A673 (cell line): ENCODE data around the gene ARHGAP12. TPM values are rescaled to one million over a fixed set of nuclear protein-coding genes. Genes with fewer than 3 reads are reported as not detected.

Experiments used
- BruUV-seq: library from RNA; stranded (reverse); fragments of 400-500 nt; replicated peaks from 2 replicates; lab custom pipeline; 2021; lab: Mats Ljungman, UMichigan
- CTCF ChIA-PET: fragments of 300-600 bp; sonication (Branson Sonifier 250); formaldehyde crosslinking; loops from one replicate; lab custom pipeline; 2022; ENCODE audit warnings: antibody characterized with exemption; lab: Charles Lee
- POLR2A ChIA-PET: fragments of 300-600 bp; sonication (Branson Sonifier 250); formaldehyde crosslinking; loops from one replicate; lab custom pipeline; 2022; ENCODE audit warnings: antibody characterized with exemption; ENCODE audit not compliant: low non-redundant PET; lab: Charles Lee
- DNase-seq: peaks from one replicate; pipeline ENCODE4 v3.0.0-alpha.2; 2015; ENCODE audit warnings: low spot score
- H3K27ac ChIP-seq: fragments of 200-600 bp; sonication (generic); 2 replicates; pipeline ENCODE4 v1.5.1; 2016; ENCODE audit warnings: mixed run types, low read depth, mild to moderate bottlenecking, mixed read lengths, antibody characterized with exemption, low read length; ENCODE audit not compliant: poor library complexity, severe bottlenecking
- H3K27me3 ChIP-seq: fragments of 200-600 bp; sonication (generic); replicated peaks from 2 replicates; pipeline ENCODE4 v1.6.1; 2017; ENCODE audit warnings: mixed run types, low read depth, mild to moderate bottlenecking, mixed read lengths, antibody characterized with exemption, low read length; ENCODE audit not compliant: insufficient read depth, poor library complexity
- H3K36me3 ChIP-seq: fragments of 200-600 bp; sonication (generic); 2 replicates; pipeline ENCODE4 v1.6.1; 2016; ENCODE audit warnings: mixed run types, mild to moderate bottlenecking, mixed read lengths, antibody characterized with exemption, low read length; ENCODE audit not compliant: insufficient read depth, poor library complexity, severe bottlenecking
- H3K4me1 ChIP-seq: fragments of 200-600 bp; sonication (generic); 2 replicates; pipeline ENCODE4 v1.6.1; 2017; ENCODE audit warnings: mixed run types, mild to moderate bottlenecking, mixed read lengths, antibody characterized with exemption, low read length; ENCODE audit not compliant: insufficient read depth, poor library complexity, severe bottlenecking
- H3K4me3 ChIP-seq: fragments of 200-600 bp; sonication (generic); 2 replicates; pipeline ENCODE4 v1.5.1; 2016; ENCODE audit warnings: low read depth, mixed run types, mild to moderate bottlenecking, mixed read lengths, low read length; ENCODE audit not compliant: poor library complexity, severe bottlenecking
- H3K9me3 ChIP-seq: fragments of 200-600 bp; sonication (generic); 2 replicates; pipeline ENCODE4 v1.6.1; 2016; ENCODE audit warnings: mixed run types, low read depth, mild to moderate bottlenecking, mixed read lengths, antibody characterized with exemption, low read length; ENCODE audit not compliant: poor library complexity, severe bottlenecking
- CTCF ChIP-seq: fragments of 300-800, 200-600 bp; sonication (generic); conservative IDR thresholded peaks from 2 replicates; pipeline ENCODE4 v1.5.1; 2017; ENCODE audit warnings: low read depth, mild to moderate bottlenecking, antibody characterized with exemption, low read length, moderate library complexity, mixed read lengths
- EZH2 ChIP-seq: fragments of 200-600 bp; sonication (generic); IDR thresholded peaks from 2 replicates; pipeline ENCODE4 v1.6.1; 2017; ENCODE audit warnings: borderline replicate concordance, low read depth, mild to moderate bottlenecking, mixed read lengths, antibody characterized with exemption, low read length; ENCODE audit not compliant: poor library complexity, severe bottlenecking
- intact Hi-C: fragments of 100-400 bp; cut with micrococcal nuclease; formaldehyde crosslinking; loops from one replicate; pipeline ENCODE4 v1.10.0; 2022; ENCODE audit not compliant: unreplicated experiment
- total RNA-seq: library from RNA; stranded (reverse); gene quantifications from 2 replicates; pipeline ENCODE4 v1.2.3, GENCODE V29; 2021

Gene ARHGAP12
- total RNA-seq, 1 experiment from 2014 or later: 30.0 TPM

GRCh38 chr10:31914370-31914769 lies 14.3 kb downstream of the ARHGAP12 start:
- no peak overlapping the region for H3K4me3 ChIP-seq
- ChIA-PET POLR2A (no interaction called here), CTCF (no interaction called here)
- H3K4me1 ChIP-seq: peaks cover 18% of the 10 kb centered on the region
- H3K27me3 ChIP-seq: no peaks in the 10 kb centered on the region
- BruUV-seq: no TSS peak
- H3K27ac ChIP-seq: no peak overlapping the region
- H3K36me3 ChIP-seq: no peaks in the 10 kb centered on the region
- intact Hi-C loops: no loop called here
- H3K9me3 ChIP-seq: no peaks in the 10 kb centered on the region
- DNase-seq: no peak
- TF ChIP-seq CTCF (no peak), EZH2 (no peak)

GRCh38 chr10:31912898-31913850 lies 15.5 kb downstream of the ARHGAP12 start:
- intact Hi-C loops: no loop called here
- H3K4me1 ChIP-seq: peaks cover 18% of the 10 kb centered on the region
- H3K36me3 ChIP-seq: peaks cover 4% of the 10 kb centered on the region
- BruUV-seq: no TSS peak
- POLR2A ChIA-PET: no interaction called here
- H3K27me3 ChIP-seq: no peaks in the 10 kb centered on the region
- DNase-seq: peak; percentile 24
- CTCF ChIA-PET: no interaction called here
- H3K9me3 ChIP-seq: no peaks in the 10 kb centered on the region
- H3K27ac ChIP-seq: no peak overlapping the region
- TF ChIP-seq EZH2 (no peak), CTCF (no peak)
- H3K4me3 ChIP-seq: no peak overlapping the region

- peaks cover 11% of the 10 kb centered on the region for H3K36me3 ChIP-seq
- DNase-seq: no peak
- H3K9me3 ChIP-seq: no peaks in the 10 kb centered on the region
- H3K4me1 ChIP-seq: peaks cover 18% of the 10 kb centered on the region
- no TSS peak for BruUV-seq
- H3K27ac ChIP-seq: no peak overlapping the region
- no peak overlapping the region for H3K4me3 ChIP-seq
- intact Hi-C loops: no loop called here
- POLR2A ChIA-PET: no interaction called here
- TF ChIP-seq CTCF: no peak
- no peak for TF ChIP-seq EZH2
- H3K27me3 ChIP-seq: no peaks in the 10 kb centered on the region
- CTCF ChIA-PET: no interaction called here
Observed at GRCh38 chr10:31912289-31912688, 16.3 kb downstream of the ARHGAP12 start.
